DOHH2 (cell line): ENCODE measurements around the gene GFAP.

Experiments
- H3F3A ChIP-seq: fragments of 200-600 bp; sonication (generic), shearing (Covaris generic); 2 replicates; pipeline ENCODE4 v1.6.0; 2016; ENCODE audit warnings: antibody characterized with exemption, mild to moderate bottlenecking; ENCODE audit not compliant: control insufficient read depth, insufficient read depth
- H3K27ac ChIP-seq: fragments of 200-600 bp; sonication (generic); 2 replicates; pipeline ENCODE4 v1.5.1; 2014; ENCODE audit warnings: low read depth, mild to moderate bottlenecking, low read length, moderate library complexity
- H3K27me3 ChIP-seq: fragments of 200-600 bp; sonication (generic); 2 replicates; pipeline ENCODE4 v1.6.1; 2014; ENCODE audit warnings: mild to moderate bottlenecking, low read length, mixed read lengths; ENCODE audit not compliant: control insufficient read depth
- H3K36me3 ChIP-seq: fragments of 200-600 bp; sonication (generic); 2 replicates; pipeline ENCODE4 v1.6.1; 2014; ENCODE audit warnings: mild to moderate bottlenecking, low read length, moderate library complexity, mixed read lengths; ENCODE audit not compliant: control insufficient read depth
- H3K4me1 ChIP-seq: fragments of 200-600 bp; sonication (generic); 2 replicates; pipeline ENCODE4 v1.6.1; 2014; ENCODE audit warnings: mild to moderate bottlenecking, low read length, mixed read lengths; ENCODE audit not compliant: control insufficient read depth
- H3K4me2 ChIP-seq: fragments of 200-600 bp; sonication (generic); 2 replicates; pipeline ENCODE4 v1.6.0; 2014; ENCODE audit warnings: mild to moderate bottlenecking, low read length, moderate library complexity
- H3K4me3 ChIP-seq: fragments of 200-600 bp; sonication (generic); 2 replicates; pipeline ENCODE4 v1.5.1; 2014; ENCODE audit warnings: mild to moderate bottlenecking, low read length, mixed read lengths
- H3K79me2 ChIP-seq: fragments of 200-600 bp; sonication (generic); 2 replicates; pipeline ENCODE4 v1.6.1; 2014; ENCODE audit warnings: mild to moderate bottlenecking, low read length, mixed read lengths; ENCODE audit not compliant: control insufficient read depth
- H3K9me2 ChIP-seq: fragments of 200-600 bp; sonication (generic); replicated peaks from 2 replicates; pipeline ENCODE4 v1.6.1; 2014; ENCODE audit warnings: mild to moderate bottlenecking, low read length, mixed read lengths; ENCODE audit not compliant: control insufficient read depth
- H3K9me3 ChIP-seq: fragments of 200-600 bp; sonication (generic); 2 replicates; pipeline ENCODE4 v1.6.1; 2014; ENCODE audit warnings: antibody characterized with exemption, low read length, mixed read lengths; ENCODE audit not compliant: control insufficient read depth, insufficient read depth
- H4K20me1 ChIP-seq: fragments of 200-600 bp; sonication (generic); 2 replicates; pipeline ENCODE4 v1.6.0; 2014; ENCODE audit warnings: low read depth, mild to moderate bottlenecking, antibody characterized with exemption, low read length, moderate library complexity; ENCODE audit not compliant: control insufficient read depth, insufficient read depth
- EZH2phosphoT487 ChIP-seq: fragments of 200-600 bp; sonication (generic); IDR thresholded peaks from 2 replicates; pipeline ENCODE4 v1.6.1; 2017; ENCODE audit warnings: borderline replicate concordance, mild to moderate bottlenecking, antibody characterized with exemption, low read length, moderate library complexity, mixed read lengths
- TF ChIP-seq, protein P1 (sequence below): fragments of 200-600 bp; sonication (generic); IDR thresholded peaks from one replicate; pipeline ENCODE4 v1.5.1; 2014; ENCODE audit warnings: antibody characterized with exemption, mild to moderate bottlenecking, low read depth, low read length; ENCODE audit not compliant: poor library complexity, severe bottlenecking

Gene GFAP

DNA sequence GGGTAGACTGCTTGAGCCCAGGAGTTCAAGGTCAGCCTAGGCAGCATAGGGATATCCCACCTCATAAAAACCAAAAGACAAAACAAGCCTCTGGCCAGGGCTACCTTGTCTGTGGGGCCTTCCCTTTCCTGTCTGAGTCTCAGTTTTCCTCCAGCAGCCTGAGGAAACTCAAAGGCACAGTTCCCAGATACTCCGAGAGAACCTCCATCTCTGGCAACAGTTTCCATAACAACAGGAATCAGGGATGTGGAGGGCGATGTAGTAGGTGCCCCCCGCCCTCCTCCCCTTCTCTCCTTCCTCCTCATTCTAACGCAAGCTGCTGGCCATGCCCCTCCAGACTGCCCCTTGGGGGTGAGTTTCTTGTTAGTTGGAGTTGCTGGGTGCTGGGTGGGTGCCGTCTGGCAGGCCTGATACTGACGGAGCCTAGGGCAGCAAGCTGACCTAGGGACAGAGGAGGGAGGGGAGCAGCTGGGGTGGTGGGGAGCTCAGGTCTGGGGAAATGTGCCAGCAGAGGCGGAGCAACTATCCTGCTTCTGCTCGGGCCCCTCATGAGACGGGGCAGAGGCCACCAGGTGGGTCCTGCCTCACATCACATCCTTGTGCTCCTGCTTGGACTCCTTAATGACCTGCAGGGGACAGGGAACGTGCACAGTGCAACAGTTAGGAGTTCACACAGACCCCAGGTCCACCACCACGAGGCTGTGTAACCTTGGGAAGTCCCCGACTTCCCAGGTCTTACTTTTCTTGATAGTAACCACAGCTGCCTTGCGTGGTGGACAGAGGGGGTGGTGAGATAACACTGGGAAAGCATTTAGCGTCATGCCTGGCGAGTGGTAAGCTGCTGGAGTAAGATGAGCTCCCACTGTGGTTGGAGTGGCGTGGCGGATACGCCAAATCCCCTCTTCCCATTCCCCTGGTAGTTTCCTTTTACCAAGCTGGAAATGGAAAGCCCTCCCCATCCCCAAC is 8.3 kb downstream of the GFAP start:
- peaks cover 8% of the 10 kb centered on the region for H3K4me1 ChIP-seq
- no peaks in the 10 kb centered on the region for H3F3A ChIP-seq
- H3K36me3 ChIP-seq, result no peaks in the 10 kb centered on the region
- no peak overlapping the region for H3K4me2 ChIP-seq
- no peaks in the 10 kb centered on the region for H4K20me1 ChIP-seq
- TF ChIP-seq EZH2phosphoT487, result no peak
- TF ChIP-seq, protein P1, sequence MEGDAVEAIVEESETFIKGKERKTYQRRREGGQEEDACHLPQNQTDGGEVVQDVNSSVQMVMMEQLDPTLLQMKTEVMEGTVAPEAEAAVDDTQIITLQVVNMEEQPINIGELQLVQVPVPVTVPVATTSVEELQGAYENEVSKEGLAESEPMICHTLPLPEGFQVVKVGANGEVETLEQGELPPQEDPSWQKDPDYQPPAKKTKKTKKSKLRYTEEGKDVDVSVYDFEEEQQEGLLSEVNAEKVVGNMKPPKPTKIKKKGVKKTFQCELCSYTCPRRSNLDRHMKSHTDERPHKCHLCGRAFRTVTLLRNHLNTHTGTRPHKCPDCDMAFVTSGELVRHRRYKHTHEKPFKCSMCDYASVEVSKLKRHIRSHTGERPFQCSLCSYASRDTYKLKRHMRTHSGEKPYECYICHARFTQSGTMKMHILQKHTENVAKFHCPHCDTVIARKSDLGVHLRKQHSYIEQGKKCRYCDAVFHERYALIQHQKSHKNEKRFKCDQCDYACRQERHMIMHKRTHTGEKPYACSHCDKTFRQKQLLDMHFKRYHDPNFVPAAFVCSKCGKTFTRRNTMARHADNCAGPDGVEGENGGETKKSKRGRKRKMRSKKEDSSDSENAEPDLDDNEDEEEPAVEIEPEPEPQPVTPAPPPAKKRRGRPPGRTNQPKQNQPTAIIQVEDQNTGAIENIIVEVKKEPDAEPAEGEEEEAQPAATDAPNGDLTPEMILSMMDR, result no peak
- no peak overlapping the region for H3K27ac ChIP-seq
- H3K9me3 ChIP-seq, result no peaks in the 10 kb centered on the region
- no peak overlapping the region for H3K4me3 ChIP-seq
- H3K9me2 ChIP-seq, result no peaks in the 10 kb centered on the region
- H3K79me2 ChIP-seq, result no peaks in the 10 kb centered on the region
- H3K27me3 ChIP-seq, result peaks cover 32% of the 10 kb centered on the region

DNA sequence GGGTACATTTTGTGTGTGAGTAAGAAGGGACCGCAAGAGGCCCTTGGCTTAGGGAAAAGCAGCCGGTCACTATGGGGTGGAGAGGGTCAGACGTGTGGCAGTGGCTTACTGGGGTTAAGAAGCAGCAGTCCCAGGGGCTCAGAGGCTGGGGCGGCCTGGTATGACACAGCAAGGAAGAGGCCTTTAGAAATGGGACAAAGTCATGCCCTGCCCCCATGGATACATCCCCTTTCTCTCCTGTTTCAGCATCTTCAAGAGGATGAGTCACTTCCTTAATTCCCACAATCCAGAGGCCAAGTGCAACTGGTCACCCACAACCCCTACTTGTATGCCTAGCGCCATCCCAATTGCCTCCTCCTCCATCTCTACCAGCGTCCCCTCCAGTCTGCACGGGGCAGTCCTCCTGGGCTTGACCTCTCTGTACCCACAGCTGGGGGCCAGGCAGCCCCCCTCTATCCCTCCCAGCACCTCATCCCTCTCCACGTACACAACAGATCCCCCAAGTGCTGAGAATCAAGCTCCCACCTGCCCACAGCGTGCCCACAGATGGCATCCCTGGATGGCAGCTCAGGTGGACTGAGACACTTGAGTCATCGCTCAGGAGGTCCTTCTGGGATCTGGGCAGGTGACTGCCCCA is 9.2 kb downstream of the GFAP start:
- TF ChIP-seq, protein P1, result no peak
- no peak for TF ChIP-seq EZH2phosphoT487
- H3K4me2 ChIP-seq, result no peak overlapping the region
- no peaks in the 10 kb centered on the region for H3K9me2 ChIP-seq
- H3K4me1 ChIP-seq, result peaks cover 1% of the 10 kb centered on the region
- H3K36me3 ChIP-seq, result no peaks in the 10 kb centered on the region
- H3F3A ChIP-seq, result no peaks in the 10 kb centered on the region
- H3K9me3 ChIP-seq, result no peaks in the 10 kb centered on the region
- no peaks in the 10 kb centered on the region for H4K20me1 ChIP-seq
- no peaks in the 10 kb centered on the region for H3K79me2 ChIP-seq
- peaks cover 32% of the 10 kb centered on the region for H3K27me3 ChIP-seq
- H3K4me3 ChIP-seq, result no peak overlapping the region
- no peak overlapping the region for H3K27ac ChIP-seq

DNA sequence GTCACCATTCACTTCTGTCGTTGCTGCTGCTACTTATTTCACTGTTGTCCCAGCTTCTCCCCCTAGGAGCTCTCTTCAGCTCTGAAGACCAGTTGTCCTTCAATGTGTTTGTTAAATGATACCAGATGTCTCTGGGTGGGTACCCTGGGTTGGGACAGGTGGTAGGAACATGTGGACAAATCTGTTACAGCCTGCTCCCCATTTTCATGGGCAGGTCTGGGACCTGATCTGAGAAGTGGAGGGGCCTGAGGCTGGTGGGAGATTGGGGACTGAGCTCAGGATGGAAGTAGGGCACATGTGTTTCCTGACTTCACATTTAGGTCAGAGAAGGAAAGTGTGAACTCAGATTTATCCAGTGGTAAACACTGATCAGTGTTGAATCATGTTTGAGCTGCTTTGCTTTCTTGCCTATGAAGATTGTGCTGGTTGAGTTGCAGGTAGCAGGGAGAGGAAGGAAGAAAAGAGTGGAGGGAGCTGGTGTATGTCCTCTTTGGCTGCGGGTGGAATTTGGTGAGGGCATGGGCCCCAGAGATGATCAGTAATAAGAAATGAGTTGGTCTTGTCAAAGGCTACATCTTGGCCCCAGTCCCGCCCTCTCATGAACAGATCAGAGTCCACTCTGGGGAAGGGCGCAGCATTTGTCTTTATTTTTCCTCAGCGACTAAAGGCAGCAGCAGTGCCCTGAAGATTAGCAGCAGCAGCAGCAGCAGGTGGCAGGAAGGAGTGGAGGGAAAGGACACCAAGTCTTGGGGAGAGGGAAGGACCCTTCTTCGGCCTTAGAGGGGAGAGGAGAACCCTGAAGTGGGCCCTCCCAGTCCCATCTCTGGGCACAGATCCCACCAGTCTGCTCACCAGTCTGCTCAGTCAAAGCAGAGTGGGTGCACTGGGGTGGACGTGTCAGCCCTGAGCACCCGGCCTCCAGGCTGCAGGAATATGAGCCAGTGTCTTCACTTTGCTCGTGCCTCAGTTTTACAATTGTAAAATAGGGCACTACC is 10.0 kb downstream of the GFAP start:
- no peaks in the 10 kb centered on the region for H4K20me1 ChIP-seq
- H3K9me3 ChIP-seq, result no peaks in the 10 kb centered on the region
- peaks cover 34% of the 10 kb centered on the region for H3K27me3 ChIP-seq
- no peaks in the 10 kb centered on the region for H3K9me2 ChIP-seq
- H3K4me2 ChIP-seq, result no peak overlapping the region
- peaks cover 3% of the 10 kb centered on the region for H3K4me1 ChIP-seq
- H3K4me3 ChIP-seq, result no peak overlapping the region
- no peak overlapping the region for H3K27ac ChIP-seq
- TF ChIP-seq, protein P1, result no peak
- H3K36me3 ChIP-seq, result no peaks in the 10 kb centered on the region
- 0 out of 2 replicates have a peak, but pooled peaks cover 3% of the 10 kb centered on the region for H3F3A ChIP-seq
- no peaks in the 10 kb centered on the region for H3K79me2 ChIP-seq
